ENCODE results near the gene PLSCR3.

The PLSCR3 gene

DNA sequence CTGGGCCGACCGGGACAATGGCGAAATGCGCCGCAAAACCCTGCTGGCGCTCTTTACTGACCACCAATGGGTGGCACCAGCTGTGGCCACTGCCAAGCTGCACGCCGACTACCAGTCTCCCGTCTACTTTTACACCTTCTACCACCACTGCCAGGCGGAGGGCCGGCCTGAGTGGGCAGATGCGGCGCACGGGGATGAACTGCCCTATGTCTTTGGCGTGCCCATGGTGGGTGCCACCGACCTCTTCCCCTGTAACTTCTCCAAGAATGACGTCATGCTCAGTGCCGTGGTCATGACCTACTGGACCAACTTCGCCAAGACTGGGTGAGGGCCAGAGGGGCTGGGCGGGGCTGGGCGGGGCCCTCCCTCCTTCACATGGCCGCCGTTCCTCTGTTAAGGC is 21.5 kb upstream of the PLSCR3 start:
- Histone ChIP-seq H3K9me3 (no peaks in the 10 kb centered on the region), H3K4me1 (no peaks in the 10 kb centered on the region), H3K36me3 (no peaks in the 10 kb centered on the region), H3K4me3 (ENCODE audit: low read depth, low read length) (no peak overlapping the region), H3K27me3 (no peaks in the 10 kb centered on the region)
- no peak for DNase-seq
- TF ChIP-seq, protein P1, sequence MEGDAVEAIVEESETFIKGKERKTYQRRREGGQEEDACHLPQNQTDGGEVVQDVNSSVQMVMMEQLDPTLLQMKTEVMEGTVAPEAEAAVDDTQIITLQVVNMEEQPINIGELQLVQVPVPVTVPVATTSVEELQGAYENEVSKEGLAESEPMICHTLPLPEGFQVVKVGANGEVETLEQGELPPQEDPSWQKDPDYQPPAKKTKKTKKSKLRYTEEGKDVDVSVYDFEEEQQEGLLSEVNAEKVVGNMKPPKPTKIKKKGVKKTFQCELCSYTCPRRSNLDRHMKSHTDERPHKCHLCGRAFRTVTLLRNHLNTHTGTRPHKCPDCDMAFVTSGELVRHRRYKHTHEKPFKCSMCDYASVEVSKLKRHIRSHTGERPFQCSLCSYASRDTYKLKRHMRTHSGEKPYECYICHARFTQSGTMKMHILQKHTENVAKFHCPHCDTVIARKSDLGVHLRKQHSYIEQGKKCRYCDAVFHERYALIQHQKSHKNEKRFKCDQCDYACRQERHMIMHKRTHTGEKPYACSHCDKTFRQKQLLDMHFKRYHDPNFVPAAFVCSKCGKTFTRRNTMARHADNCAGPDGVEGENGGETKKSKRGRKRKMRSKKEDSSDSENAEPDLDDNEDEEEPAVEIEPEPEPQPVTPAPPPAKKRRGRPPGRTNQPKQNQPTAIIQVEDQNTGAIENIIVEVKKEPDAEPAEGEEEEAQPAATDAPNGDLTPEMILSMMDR (IDR thresholded peaks at IDR 0.05; ENCODE audit: low read depth, low read length) = no peak

DNA sequence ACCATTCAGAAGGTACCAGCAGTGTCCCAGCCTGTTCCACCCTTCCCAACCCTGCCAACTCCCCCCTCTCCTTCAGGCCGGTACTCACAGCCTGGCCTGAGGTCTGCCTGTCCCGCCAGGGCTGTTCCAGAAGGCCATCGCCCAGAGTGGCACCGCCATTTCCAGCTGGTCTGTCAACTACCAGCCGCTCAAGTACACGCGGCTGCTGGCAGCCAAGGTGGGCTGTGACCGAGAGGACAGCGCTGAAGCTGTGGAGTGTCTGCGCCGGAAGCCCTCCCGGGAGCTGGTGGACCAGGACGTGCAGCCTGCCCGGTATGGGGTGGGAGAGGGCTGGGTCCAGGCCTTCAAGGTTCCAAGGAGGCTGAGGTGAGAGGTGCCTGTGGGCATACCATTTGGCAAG is 20.5 kb upstream of the PLSCR3 start:
- Histone ChIP-seq H3K36me3 (no peaks in the 10 kb centered on the region), H3K4me3 (ENCODE audit: low read depth, low read length) (no peak overlapping the region)

DNA sequence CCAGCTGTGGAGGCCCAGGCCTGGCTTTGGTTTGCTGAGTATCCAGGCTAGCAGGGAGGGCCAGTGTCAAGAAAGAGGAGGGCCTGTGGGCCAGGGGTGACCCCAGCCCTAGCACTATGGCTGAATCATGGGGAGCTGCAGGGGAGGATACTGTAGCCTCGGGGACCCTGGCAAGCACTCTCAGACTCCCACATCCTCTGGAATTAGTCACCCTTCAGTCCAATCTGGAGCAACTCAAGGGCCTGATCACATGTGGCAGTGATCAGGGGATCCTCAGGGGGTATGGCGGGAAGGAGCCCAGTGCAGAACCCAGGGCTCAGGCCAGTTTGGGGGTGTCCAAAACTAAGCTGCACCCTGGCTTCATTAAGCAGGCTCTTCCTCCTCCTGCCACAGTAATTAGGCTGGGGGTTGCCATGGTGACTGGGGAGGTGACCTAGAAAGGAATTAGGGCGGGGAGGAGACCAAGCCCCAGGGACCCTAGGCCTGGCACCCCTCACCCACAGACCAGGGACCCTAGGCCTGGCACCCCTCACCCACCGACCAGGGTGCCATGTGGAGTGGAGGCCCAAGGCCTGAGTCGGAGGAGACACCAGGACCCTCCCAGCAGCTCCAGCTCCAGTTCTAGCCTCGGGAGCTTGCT is 19.1 kb upstream of the PLSCR3 start:
- no peaks in the 10 kb centered on the region for H3K27me3 ChIP-seq
- H3K36me3 ChIP-seq = no peaks in the 10 kb centered on the region
- no peak for DNase-seq
- H3K9me3 ChIP-seq = no peaks in the 10 kb centered on the region
- TF ChIP-seq, protein P1 (IDR thresholded peaks at IDR 0.05; ENCODE audit: low read depth, low read length) = no peak
- no peaks in the 10 kb centered on the region for H3K4me1 ChIP-seq
- no peak overlapping the region for H3K4me3 ChIP-seq (ENCODE audit: low read depth, low read length)

More for the DNA sequence above, 20.5 kb upstream of the PLSCR3 start:
- Histone ChIP-seq H3K4me1 (no peaks in the 10 kb centered on the region), H3K27me3 (no peaks in the 10 kb centered on the region), H3K9me3 (no peaks in the 10 kb centered on the region)
- TF ChIP-seq, protein P1 (IDR thresholded peaks at IDR 0.05; ENCODE audit: low read depth, low read length) = no peak
- no peak for DNase-seq

DNA sequence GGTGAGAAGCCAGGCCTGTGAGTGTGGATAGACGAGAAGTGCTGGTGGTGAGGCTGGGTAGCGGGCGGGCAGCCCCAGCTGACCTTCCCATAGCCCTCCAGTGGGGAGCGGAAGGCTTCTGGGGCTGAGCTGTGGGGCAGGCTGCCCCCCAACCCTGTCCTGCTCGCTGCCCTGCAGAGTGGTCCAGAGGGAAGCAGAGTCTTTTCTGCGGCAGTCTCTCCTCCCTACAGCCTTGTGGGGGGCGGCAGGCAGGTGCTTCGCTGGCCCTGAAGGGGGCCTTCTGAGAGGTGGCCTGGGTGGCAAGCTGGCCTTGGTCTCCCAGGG is 17.1 kb upstream of the PLSCR3 start:
- H3K9me3 ChIP-seq = no peaks in the 10 kb centered on the region
- no peak overlapping the region for H3K4me3 ChIP-seq (ENCODE audit: low read depth, low read length)
- no peak for DNase-seq
- TF ChIP-seq, protein P1 (IDR thresholded peaks at IDR 0.05; ENCODE audit: low read depth, low read length) = no peak
- H3K27me3 ChIP-seq = no peaks in the 10 kb centered on the region
- H3K4me1 ChIP-seq = no peaks in the 10 kb centered on the region
- H3K36me3 ChIP-seq = no peaks in the 10 kb centered on the region

DNA sequence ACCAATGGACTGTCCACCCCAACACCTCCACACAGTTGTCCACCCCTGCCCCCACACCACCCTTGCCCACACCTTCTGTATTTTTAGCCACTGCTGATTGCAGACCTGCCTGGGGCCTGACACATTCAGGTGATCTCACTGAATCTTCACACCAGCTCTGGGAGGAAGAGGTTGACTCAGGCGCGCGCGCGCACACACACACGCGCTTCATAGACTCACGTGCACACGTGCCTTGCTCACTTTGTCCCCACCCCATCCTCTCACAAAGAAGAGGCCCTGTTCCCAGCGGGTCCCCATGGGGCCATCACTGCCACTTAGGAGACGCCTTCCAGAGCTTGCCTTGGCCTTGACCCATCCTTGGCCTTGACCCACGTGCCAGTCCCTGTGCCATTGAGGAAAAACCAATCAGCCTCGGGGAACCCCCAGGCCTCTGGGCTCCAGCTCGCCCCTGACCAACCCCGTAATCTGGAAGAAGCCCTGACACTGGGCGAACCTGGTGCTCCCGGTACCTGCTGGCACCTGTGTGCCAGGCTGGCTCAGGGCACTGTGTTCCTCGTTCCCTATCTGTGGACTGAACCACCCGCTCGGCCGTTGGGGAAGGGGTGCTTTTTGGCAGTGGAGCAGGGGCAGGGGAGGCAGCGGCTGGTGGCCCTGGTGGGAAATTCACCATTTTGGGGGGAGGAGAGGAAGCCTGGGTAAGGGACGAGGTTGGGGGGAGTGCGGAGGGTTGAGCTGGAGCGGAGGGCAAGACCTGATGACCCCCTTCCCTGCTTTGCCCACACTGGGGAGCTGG is 16.5 kb upstream of the PLSCR3 start:
- H3K4me1 ChIP-seq = no peaks in the 10 kb centered on the region
- no peak overlapping the region for H3K4me3 ChIP-seq (ENCODE audit: low read depth, low read length)
- TF ChIP-seq, protein P1 (IDR thresholded peaks at IDR 0.05; ENCODE audit: low read depth, low read length) = no peak
- H3K27me3 ChIP-seq = no peaks in the 10 kb centered on the region
- no peaks in the 10 kb centered on the region for H3K36me3 ChIP-seq
- no peak for DNase-seq
- H3K9me3 ChIP-seq = no peaks in the 10 kb centered on the region

DNA sequence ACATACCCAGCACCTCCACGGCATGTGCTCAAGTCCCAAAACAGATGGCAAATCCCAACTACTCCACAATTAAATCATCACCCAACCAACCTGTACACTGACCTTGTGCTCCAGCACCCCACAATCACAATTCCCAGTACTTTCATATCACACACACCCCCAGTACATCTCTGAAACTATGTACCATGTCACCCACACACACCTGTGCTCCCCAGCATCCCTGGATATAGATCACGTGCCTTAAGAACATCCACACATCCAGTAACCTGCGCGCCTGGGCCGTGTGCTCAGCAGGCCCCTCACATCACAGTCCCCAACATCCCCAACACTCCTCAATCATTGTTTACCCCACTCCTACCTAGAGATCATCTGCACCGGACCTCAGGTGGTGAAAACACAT is 15.4 kb upstream of the PLSCR3 start:
- Histone ChIP-seq H3K4me3 (ENCODE audit: low read depth, low read length) (no peak overlapping the region), H3K4me1 (no peaks in the 10 kb centered on the region), H3K27me3 (no peaks in the 10 kb centered on the region), H3K36me3 (no peaks in the 10 kb centered on the region), H3K9me3 (no peaks in the 10 kb centered on the region)
- DNase-seq = no peak
- TF ChIP-seq, protein P1 (IDR thresholded peaks at IDR 0.05; ENCODE audit: low read depth, low read length) = no peak
